Measurements from ENCODE around the gene GABRA5. TPM values are rescaled to one million over a fixed set of nuclear protein-coding genes. Genes with fewer than 3 reads are reported as not detected.

The GABRA5 gene
- total and polyA plus RNA-seq, 2 donors (not counting 1 experiment from before 2014, with no cell fraction given) = not detected

DNA sequence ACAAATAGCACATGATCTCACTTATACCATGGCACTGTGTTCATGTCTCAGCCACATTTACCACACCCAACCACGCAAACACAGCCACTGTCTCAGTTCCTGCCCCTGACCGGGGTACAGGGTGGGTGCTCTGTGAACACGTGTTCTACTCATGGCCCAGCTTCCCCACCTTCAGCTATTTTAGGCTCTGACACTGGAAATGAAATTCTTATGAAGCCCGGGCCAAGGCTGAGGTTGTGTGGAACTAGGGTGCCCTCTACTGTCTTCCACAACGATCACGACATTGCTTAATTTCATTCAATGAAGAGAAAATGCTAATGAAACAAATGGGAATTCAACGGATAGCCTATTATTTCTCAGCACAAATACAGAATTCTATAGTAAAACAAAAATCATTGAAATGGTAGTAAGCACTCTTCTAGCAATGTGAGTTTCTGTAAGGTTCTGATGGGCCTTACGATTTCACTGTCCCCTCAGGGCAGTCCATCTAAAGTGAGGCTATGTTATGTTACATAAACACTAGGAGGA lies 2.1 kb upstream of the GABRA5 start:
- no peak for ATAC-seq (ENCODE audit: low read depth)
- TF ChIP-seq EZH2 (IDR thresholded peaks at IDR 0.05; ENCODE audit: borderline replicate concordance, insufficient read depth, low read depth, low read length, poor library complexity, severe bottlenecking) = no peak
- TF ChIP-seq, protein P1, sequence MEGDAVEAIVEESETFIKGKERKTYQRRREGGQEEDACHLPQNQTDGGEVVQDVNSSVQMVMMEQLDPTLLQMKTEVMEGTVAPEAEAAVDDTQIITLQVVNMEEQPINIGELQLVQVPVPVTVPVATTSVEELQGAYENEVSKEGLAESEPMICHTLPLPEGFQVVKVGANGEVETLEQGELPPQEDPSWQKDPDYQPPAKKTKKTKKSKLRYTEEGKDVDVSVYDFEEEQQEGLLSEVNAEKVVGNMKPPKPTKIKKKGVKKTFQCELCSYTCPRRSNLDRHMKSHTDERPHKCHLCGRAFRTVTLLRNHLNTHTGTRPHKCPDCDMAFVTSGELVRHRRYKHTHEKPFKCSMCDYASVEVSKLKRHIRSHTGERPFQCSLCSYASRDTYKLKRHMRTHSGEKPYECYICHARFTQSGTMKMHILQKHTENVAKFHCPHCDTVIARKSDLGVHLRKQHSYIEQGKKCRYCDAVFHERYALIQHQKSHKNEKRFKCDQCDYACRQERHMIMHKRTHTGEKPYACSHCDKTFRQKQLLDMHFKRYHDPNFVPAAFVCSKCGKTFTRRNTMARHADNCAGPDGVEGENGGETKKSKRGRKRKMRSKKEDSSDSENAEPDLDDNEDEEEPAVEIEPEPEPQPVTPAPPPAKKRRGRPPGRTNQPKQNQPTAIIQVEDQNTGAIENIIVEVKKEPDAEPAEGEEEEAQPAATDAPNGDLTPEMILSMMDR (IDR thresholded peaks at IDR 0.05) = no peak

DNA sequence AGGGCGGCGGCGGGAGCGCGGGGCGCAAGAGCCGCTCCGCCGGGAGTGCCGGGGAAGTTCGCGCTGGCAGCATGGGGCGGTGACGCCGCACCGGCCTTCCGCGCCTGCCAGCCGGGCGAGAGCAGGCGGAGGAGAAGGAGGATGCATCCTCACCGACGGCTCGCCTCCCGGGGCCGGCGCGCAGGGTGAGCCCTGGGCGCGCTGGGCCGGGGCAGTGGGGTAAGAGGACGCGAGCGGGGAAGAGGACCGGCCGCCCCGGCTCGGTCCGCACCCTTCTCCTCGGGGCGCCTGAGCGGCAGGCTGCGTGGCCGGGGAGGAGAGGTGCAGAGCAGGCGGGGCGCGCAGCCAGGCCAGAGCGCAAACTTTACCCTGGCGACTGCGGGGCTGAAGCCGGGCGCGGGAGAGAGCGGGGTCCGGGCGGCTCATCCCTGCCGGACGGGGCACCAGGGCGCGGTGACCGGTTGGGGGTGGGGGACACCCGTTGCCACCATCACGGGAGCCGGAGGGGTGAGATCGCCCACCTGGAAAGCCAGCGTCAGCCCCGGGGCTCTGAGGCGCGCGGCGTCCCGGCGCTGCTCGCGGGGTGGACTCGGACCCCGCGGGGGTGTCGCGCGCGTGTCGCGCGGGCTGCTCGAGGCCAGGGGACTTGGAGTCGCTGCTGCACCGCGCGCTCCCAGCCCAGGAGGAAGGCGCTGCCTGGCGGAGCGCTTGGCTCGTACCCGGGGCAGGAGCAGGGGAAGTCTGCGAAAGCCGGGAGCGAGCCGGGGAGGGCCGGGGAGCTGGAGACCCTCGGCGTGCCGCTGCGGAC lies 542 bp downstream of the GABRA5 start:
- no peak overlapping the region for H2AFZ ChIP-seq (ENCODE audit: insufficient read depth, low read depth, low read length, poor library complexity, severe bottlenecking)
- CTCF ChIA-PET = no interaction called here
- peaks cover 0 to 10% (median 0%) of the 10 kb centered on the region in 4 experiments for H3K27me3 ChIP-seq (replicated peaks in 1 of 4; ENCODE audit: control extremely low read depth in 1 of 4, control insufficient read depth in 3 of 4, insufficient read depth in 4 of 4, low read length in 3 of 4)
- H4K20me1 ChIP-seq (ENCODE audit: control insufficient read depth, insufficient read depth, low read length, poor library complexity, severe bottlenecking) = no peaks in the 10 kb centered on the region
- no peak overlapping the region for H3K4me2 ChIP-seq (replicated peaks; ENCODE audit: low read depth, low read length, poor library complexity, severe bottlenecking)
- no peaks in the 10 kb centered on the region for H3K79me2 ChIP-seq (ENCODE audit: control insufficient read depth, insufficient read depth, low read length)
- no peak overlapping the region for H3K4me3 Mint-ChIP-seq
- ATAC-seq (ENCODE audit: low read depth) = no peak
- H3K9ac ChIP-seq (ENCODE audit: low read length) = no peak overlapping the region
- no peak for DNase-seq
- no peak overlapping the region for H3K27ac Mint-ChIP-seq
- 8% methylated on average over 104 of the region's 104 CpGs for WGBS (ENCODE audit: insufficient coverage)
- peaks cover 22% of the 10 kb centered on the region for H3K27me3 Mint-ChIP-seq
- H3K36me3 ChIP-seq (replicated peaks in 1 of 2; ENCODE audit: control extremely low read depth in 1 of 2, control insufficient read depth in 1 of 2, extremely low read depth in 1 of 2, insufficient read depth in 2 of 2, low read length in 1 of 2) = no peaks in the 10 kb centered on the region
- peaks cover 0 to 4% (median 0%) of the 10 kb centered on the region in 3 donors for H3K9me3 ChIP-seq (ENCODE audit: control extremely low read depth in 1 of 3, control insufficient read depth in 2 of 3, insufficient read depth in 1 of 3, low read length in 2 of 3)
- POLR2A ChIA-PET = no interaction called here
- no peak for TF ChIP-seq EZH2 (IDR thresholded peaks at IDR 0.05; ENCODE audit: borderline replicate concordance, insufficient read depth, low read depth, low read length, poor library complexity, severe bottlenecking)
- no peaks in the 10 kb centered on the region for H3K4me1 ChIP-seq (ENCODE audit: control insufficient read depth in 2 of 2, insufficient read depth in 2 of 2, low read length in 2 of 2)
- no peaks in the 10 kb centered on the region for H3K9me3 Mint-ChIP-seq (ENCODE audit: insufficient read depth)
- intact Hi-C loops (cut with micrococcal nuclease) = no loop called here
- no peak overlapping the region for H3K4me3 ChIP-seq (ENCODE audit: control extremely low read depth in 1 of 5, extremely low read depth in 1 of 5, insufficient read depth in 1 of 5, low read depth in 2 of 5, low read length in 4 of 5)
- H3K4me1 Mint-ChIP-seq = no peaks in the 10 kb centered on the region
- no peak overlapping the region for H3K27ac ChIP-seq (ENCODE audit: low read length in 2 of 2)

More for the DNA sequence above, 2.1 kb upstream of the GABRA5 start:
- no peak overlapping the region for H3K4me3 Mint-ChIP-seq
- Histone ChIP-seq H3K4me3 (ENCODE audit: control extremely low read depth in 1 of 5, extremely low read depth in 1 of 5, insufficient read depth in 1 of 5, low read depth in 2 of 5, low read length in 4 of 5) (no peak overlapping the region), H4K20me1 (ENCODE audit: control insufficient read depth, insufficient read depth, low read length, poor library complexity, severe bottlenecking) (no peaks in the 10 kb centered on the region), H3K27ac (ENCODE audit: low read length in 2 of 2) (no peak overlapping the region), H3K36me3 (replicated peaks in 1 of 2; ENCODE audit: control extremely low read depth in 1 of 2, control insufficient read depth in 1 of 2, extremely low read depth in 1 of 2, insufficient read depth in 2 of 2, low read length in 1 of 2) (no peaks in the 10 kb centered on the region), H2AFZ (ENCODE audit: insufficient read depth, low read depth, low read length, poor library complexity, severe bottlenecking) (no peak overlapping the region), H3K4me1 (ENCODE audit: control insufficient read depth in 2 of 2, insufficient read depth in 2 of 2, low read length in 2 of 2) (no peaks in the 10 kb centered on the region), H3K9me3 (ENCODE audit: control extremely low read depth in 1 of 3, control insufficient read depth in 2 of 3, insufficient read depth in 1 of 3, low read length in 2 of 3) (no peaks in the 10 kb centered on the region), H3K27me3 (replicated peaks in 1 of 4; ENCODE audit: control extremely low read depth in 1 of 4, control insufficient read depth in 3 of 4, insufficient read depth in 4 of 4, low read length in 3 of 4) (peaks cover 0 to 10% (median 0%) of the 10 kb centered on the region in 4 experiments), H3K9ac (ENCODE audit: low read length) (no peak overlapping the region), H3K79me2 (ENCODE audit: control insufficient read depth, insufficient read depth, low read length) (no peaks in the 10 kb centered on the region), H3K4me2 (replicated peaks; ENCODE audit: low read depth, low read length, poor library complexity, severe bottlenecking) (no peak overlapping the region)
- ChIA-PET CTCF (interaction anchor here (0.8 kb wide), 1 partner anchor 10 kb away, joined by 3 read pairs; no protein-coding TSS in a partner anchor), POLR2A (no interaction called here)
- H3K9me3 Mint-ChIP-seq (ENCODE audit: insufficient read depth) = peaks cover 2% of the 10 kb centered on the region
- H3K27me3 Mint-ChIP-seq = peaks cover 22% of the 10 kb centered on the region
- no peaks in the 10 kb centered on the region for H3K4me1 Mint-ChIP-seq
- WGBS (ENCODE audit: insufficient coverage) = no CpG with 5 or more reads among the region's 8 CpGs
- no peak for DNase-seq
- H3K27ac Mint-ChIP-seq = no peak overlapping the region
- intact Hi-C loops (cut with micrococcal nuclease) = loop anchor here (5.0 kb wide), 1 partner anchor 1357 kb away; no protein-coding TSS in a partner anchor

Measured in B cell (primary cell).